ENCODE results near the gene CXorf38.

The CXorf38 gene

DNA sequence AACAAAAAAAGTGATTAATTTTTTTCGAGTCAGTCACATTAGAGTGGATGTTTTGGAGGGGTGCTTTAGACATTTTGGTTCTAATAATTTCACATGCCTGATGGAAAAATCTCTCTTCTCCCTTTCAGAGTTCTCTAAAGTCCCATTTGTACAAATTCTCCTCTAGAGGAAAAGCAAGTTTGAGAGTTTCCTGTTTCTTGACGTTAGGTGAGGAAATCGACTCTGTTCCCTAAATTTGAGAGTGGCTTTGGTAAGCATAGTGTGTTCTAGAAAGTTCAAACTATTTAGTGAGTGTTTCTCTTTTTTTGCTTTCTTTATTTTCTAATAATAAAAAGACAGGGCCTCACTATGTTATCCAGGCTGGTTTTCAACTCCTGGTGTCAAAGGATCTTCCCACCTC lies 68.2 kb downstream of the CXorf38 start:
- no peak overlapping the region for H3K4me3 ChIP-seq
- peaks cover 10% of the 10 kb centered on the region for H3K4me1 ChIP-seq
- H3K9ac ChIP-seq = no peak overlapping the region
- peaks cover 23% of the 10 kb centered on the region for H4K20me1 ChIP-seq
- no peak overlapping the region for H3K4me2 ChIP-seq
- H3K27me3 ChIP-seq = no peaks in the 10 kb centered on the region
- no peak overlapping the region for H3K27ac ChIP-seq
- no peaks in the 10 kb centered on the region for H3K36me3 ChIP-seq
- H3K9me3 ChIP-seq = no peaks in the 10 kb centered on the region
- TF ChIP-seq Cebpa-rat (IDR thresholded peaks at IDR 0.05) = no peak

DNA sequence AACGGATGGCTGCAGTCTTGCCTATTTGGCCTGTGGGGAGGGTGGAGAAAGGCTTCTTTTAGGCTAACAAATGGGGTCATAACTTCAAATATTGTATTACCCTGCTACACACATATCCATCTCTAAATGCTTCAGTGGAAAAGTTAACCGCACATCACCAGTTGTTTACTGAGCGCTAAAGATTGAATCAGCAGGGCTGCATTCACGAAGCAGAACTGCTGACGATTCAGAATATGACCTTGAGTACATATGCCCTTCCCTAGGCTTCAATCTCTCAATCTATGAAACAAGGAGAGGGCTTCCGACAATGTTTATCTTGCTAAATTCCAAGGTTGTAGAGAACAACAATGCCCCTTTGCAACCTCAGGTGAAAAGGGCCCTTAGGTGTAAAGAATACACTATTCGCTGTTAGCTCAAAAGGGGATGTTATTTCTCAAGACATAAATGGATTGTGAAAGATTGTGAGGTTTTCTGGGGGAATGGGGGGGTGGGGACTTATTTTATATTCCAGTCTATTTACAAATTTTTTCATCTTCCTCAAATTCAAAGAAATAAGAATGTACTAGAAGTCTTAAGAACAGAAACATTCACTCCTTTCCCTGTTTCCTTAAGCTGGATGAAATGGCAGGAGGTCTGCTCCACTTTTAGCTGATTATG lies 69.2 kb downstream of the CXorf38 start:
- Histone ChIP-seq H3K4me1 (peaks cover 10% of the 10 kb centered on the region), H3K9me3 (no peaks in the 10 kb centered on the region), H3K4me2 (no peak overlapping the region), H4K20me1 (peaks cover 14% of the 10 kb centered on the region), H3K27ac (no peak overlapping the region), H3K4me3 (no peak overlapping the region), H3K27me3 (no peaks in the 10 kb centered on the region), H3K36me3 (no peaks in the 10 kb centered on the region), H3K9ac (no peak overlapping the region)
- no peak for TF ChIP-seq Cebpa-rat (IDR thresholded peaks at IDR 0.05)
